ENCODE data around the gene CD22. TPM values are rescaled to one million over a fixed set of nuclear protein-coding genes. Genes with fewer than 3 reads are reported as not detected.
"Not testable (repeated sequence)": the region's sequence is repeated elsewhere in the genome, so short reads cannot be mapped to it uniquely, and the experiment has no call there.

Gene CD22
- 15.9 TPM for polyA plus RNA-seq (ENCODE audit: insufficient read length)
- long read RNA-seq, donor 1: 0 reads
- long read RNA-seq, donor 2: 0 reads
- long read RNA-seq, donor 3: 0 reads
- long read RNA-seq, donor 4, partial matches to known transcripts: 0 of 1 reads
- long read RNA-seq, donor 4, other reads (novel, unspliced or antisense): 0 of 1 reads
- long read RNA-seq, donor 5: 0 reads
- long read RNA-seq, donor 6: 0 reads
- long read RNA-seq, donor 7: 0 reads
- long read RNA-seq, donor 8: 0 reads

DNA sequence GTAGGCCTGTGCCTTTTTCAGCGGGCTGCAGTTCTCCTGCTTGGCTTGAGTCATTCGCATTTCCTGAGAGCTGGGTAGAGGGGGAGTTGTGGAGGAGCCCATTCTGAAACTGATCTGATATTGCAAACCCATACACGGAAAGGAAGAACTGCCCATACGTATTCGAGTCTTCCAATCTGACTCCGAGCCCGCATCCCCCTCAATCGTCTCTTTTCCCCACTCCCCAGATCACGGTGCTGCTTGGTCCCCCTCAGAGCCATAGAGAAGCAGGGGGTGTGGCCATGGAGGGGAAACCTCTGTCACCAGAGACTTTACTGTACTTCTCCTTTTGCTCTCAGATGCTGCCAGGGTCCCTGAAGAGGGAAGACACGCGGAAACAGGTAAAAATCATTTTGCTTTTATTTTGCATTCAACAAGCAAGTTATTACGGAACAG lies at the start of gene CD22:
Gene CD22, plus strand, starts transcription at position 337 of the 435 bp plus-strand sequence. CDS start 2,854 bp downstream, outside the sequence.
- no peak for DNase-seq

- DNase-seq: no peak
These were observed 49.6 kb upstream of the CD22 start for GRCh38 chr19:35279374-35279773.

- no peak for DNase-seq
These were observed 48.8 kb upstream of the CD22 start for GRCh38 chr19:35279985-35280821.

- DNase-seq: no peak
These were observed 47.7 kb upstream of the CD22 start for GRCh38 chr19:35281303-35281702.

- no peak for DNase-seq
These were observed 44.6 kb upstream of the CD22 start for GRCh38 chr19:35284153-35285094.

DNA sequence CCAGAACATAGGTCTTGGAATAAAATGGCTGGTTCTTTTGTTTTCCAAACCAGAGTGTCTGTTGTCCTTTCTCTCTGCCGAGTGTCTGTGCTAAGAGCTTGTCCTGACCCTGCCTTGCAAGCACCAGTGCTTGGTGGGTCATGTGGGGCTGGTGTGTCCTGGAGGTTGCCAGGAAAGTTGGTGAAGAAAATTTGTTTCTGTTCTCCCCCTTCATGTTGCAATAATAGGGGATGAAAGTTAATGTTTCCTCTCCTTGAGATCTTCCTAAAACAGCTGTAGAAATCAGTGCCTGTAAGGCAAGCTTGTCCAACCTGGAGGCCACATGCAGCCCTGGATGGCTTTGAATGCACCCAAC lies 43.9 kb upstream of the CD22 start:
- no peak for DNase-seq

- not testable (repeated sequence) for DNase-seq
These were observed 43.5 kb upstream of the CD22 start for GRCh38 chr19:35285465-35285864.

DNA sequence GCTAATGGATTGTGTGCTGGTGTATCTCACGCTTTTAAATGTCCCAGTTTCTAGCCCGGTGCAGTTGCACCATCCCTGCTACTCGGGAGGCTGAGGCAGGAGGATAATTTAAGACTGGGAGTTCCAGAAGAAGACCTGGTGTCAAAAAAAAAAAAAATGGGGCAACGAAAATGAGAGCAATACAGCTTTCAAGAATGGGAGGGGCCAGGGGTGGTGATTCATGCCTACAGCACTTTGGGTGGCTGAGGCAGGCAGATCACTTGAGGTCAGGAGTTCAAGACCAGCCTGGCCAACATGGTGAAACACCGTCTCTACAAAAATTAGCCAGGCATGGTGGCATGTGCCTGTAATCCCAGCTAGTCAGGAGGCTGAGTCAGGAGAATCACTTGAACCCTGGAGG lies 42.9 kb upstream of the CD22 start:
- DNase-seq: not testable (repeated sequence)

DNA sequence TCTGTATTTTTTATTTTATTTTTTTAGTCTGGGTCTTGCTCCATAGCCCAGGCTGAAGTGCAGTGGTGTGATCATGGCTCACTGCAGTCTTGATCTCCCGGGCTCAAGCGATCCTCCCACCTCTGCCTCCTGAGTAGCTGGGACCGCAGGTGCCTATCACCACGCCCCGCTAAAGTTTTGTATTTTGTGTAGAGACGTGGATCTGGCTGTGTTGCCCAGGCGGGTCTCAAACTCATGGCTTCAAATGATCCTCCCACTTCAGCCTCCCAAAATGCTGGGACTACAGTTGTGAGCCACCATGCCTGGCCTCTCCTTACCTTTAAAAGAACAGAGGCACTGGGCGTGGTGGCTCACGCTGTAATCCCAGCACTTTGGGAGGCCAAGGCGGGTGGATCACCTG lies 41.3 kb upstream of the CD22 start:
- no peak for DNase-seq

DNA sequence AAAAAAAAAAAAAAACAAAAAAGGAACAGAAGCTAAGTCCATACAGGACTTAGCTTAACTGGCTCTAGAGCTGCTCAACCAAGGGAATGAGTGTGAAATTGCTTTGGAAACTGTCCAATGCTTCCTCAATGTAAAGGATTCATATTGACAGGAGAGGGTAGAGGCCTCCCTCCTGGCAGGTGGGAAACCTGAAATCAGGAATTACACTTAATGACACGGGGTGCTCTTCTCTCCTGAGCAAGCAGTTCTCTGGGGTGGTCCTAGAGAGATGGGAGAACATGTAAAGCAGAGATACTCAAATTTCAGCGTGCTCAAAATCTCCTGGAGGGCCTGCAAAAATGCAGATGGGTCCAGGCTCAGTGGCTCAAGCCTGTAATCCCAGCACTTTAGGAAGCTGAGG lies 40.7 kb upstream of the CD22 start:
- no peak for DNase-seq

GRCh38 chr19:35288906-35289305 lies 40.1 kb upstream of the CD22 start:
- DNase-seq: no peak

- DNase-seq: no peak
These were observed 38.4 kb upstream of the CD22 start for GRCh38 chr19:35290381-35291127.

GRCh38 chr19:35291259-35291658 lies 37.7 kb upstream of the CD22 start:
- no peak for DNase-seq

GRCh38 chr19:35291916-35292315 lies 37.1 kb upstream of the CD22 start, which contains the start of gene MAG:
MAG (plus strand) TSS chr19:35292161; CDS start chr19:35295409, 3,248 bp downstream.
- no peak for DNase-seq

DNA sequence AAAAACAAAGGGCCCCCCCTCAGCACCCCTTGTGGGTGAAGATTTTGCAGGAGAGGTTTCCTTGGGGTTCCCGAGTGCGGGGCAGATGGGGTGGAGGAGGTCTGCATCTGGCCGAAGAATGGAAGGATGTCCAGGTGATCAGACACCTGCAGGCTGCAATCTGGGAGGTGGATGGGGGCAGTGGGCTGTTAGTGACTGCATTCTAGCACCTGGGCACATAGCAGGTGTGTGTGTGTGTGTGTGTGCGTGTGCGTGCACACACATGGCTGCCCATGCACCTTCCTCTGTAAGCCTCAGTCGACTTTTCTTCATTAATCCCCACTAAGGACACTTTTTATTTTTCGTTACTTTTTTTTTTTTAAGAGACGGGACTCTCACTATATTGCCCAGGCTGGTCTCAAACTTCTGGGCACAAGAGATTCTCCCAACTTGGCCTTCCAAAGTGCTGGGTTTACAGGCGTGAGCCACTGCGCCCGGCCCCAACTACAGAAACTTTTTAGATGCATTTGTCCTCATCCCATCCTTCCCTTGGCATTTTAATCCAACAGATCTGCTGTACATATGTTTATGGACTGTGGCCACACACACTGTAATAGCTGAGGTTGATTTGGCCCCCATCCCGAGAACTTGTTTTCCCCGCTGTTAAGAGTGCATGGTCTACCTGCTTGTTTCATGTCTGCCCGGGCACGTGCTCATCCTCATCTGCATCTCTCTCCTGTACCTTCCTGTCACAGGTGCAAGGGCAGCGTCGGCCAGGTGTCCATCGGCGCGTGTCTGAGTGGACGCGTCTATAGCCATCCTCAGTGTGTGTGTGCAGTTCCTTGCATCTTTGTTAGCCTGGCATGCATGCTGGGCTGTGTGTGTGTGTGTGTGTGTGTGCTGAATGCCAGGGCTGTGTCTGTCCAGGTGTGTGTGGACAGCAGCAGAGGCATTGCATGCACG lies 36.3 kb upstream of the CD22 start:
- DNase-seq: no peak

DNA sequence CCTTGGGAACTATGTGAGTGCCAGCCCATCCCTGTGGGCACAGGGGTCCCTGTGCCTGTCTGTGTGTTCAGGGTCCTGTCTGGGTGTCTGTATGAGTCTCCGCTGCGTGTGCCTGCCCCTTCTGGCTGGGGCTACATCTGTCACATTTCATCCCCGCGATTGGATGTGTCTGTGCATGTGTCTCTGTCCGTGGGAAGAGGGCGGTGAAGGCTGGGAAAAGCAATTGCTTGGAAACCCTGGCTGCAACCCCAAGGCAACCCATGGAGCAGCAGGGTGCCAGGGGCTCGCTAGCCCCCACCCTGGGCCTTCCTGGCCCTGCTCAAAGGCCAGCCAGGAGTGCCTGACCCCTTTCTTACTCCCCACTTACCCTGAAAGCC lies 35.6 kb upstream of the CD22 start:
- no peak for DNase-seq

DNA sequence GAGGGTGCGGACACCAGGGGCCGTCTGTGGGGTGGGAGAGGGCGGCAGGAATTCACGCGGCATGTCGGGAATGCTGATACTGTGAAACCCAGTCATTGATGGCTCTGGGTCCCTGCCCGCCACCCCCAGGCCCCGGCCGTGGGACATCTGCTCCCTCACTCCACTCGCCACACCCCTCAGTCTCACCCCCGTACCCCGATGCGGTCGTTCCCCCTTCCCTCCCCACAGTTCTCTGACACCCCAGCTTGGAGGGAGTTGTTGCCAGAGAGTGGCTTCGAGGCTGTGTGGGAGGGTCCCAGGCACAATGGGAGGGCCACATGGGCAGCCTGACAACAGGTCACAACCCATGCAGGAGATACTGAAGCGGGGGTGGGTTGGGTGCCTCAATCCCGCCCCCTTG lies 35.2 kb upstream of the CD22 start:
- no peak for DNase-seq

DNA sequence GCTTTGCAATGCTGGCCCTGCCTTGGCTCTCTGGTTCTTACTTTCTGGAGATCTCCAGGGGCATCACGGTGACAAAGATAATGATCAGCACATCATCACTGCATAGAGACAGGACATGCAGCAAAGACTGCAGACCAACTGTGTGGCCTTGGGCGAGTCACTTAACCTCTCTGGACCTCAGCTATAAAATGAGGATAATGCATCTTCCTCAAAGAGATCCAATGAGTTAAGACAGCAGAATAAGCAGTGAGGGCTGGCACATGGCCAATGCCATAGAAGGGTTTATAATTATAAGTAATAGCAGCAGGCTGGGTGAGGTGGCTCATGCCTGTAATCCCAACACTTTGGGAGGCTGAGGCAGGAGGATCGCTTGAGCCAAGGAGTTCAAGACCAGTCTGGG lies 34.7 kb upstream of the CD22 start:
- DNase-seq: no peak

- DNase-seq: no peak
These were observed 33.9 kb upstream of the CD22 start for GRCh38 chr19:35294859-35295791.

Measured in left kidney (tissue), 8 donors.